Progenitor cell of endocrine pancreas (in vitro differentiated cells): ENCODE results near the gene TMEM42. TPM values are rescaled to one million over a fixed set of nuclear protein-coding genes. Genes with fewer than 3 reads are reported as not detected.

Experiments used
- DNase-seq: peaks from one replicate; pipeline ENCODE4 v3.0.0; 2021; ENCODE audit warnings: low spot score; ENCODE audit not compliant: unreplicated experiment
- H3K27ac Mint-ChIP-seq: 2 replicates; pipeline ENCODE4 v1.8.0; 2021; ENCODE audit warnings: mild to moderate bottlenecking, moderate library complexity, mixed read lengths
- H3K27me3 Mint-ChIP-seq: 2 replicates; pipeline ENCODE4 v1.8.0; 2021; ENCODE audit warnings: mixed read lengths
- H3K36me3 Mint-ChIP-seq: 2 replicates; pipeline ENCODE4 v1.8.0; 2022; ENCODE audit warnings: mixed read lengths; ENCODE audit not compliant: insufficient read depth
- H3K4me1 Mint-ChIP-seq: 2 replicates; pipeline ENCODE4 v1.8.0; 2021; ENCODE audit warnings: low read depth, mixed read lengths
- H3K4me3 Mint-ChIP-seq: 2 replicates; pipeline ENCODE4 v1.8.0; 2021; ENCODE audit warnings: low read depth, mild to moderate bottlenecking, moderate library complexity, mixed read lengths
- H3K9me3 Mint-ChIP-seq: 2 replicates; pipeline ENCODE4 v1.8.0; 2021; ENCODE audit warnings: low read depth, mixed read lengths
- total RNA-seq: library from RNA; stranded (reverse); gene quantifications from 2 replicates; pipeline ENCODE4 v1.2.1, GENCODE V29; 2021
- TF ChIP-seq, protein P1 (sequence below): fragments of 200-600 bp; sonication (generic); IDR thresholded peaks from one replicate; pipeline ENCODE4 v1.5.0; 2021; ENCODE audit warnings: antibody characterized with exemption, mild to moderate bottlenecking; ENCODE audit not compliant: unreplicated experiment

TMEM42 gene
- total RNA-seq, 1 donor from 2014 or later, result 13.4 TPM

DNA sequence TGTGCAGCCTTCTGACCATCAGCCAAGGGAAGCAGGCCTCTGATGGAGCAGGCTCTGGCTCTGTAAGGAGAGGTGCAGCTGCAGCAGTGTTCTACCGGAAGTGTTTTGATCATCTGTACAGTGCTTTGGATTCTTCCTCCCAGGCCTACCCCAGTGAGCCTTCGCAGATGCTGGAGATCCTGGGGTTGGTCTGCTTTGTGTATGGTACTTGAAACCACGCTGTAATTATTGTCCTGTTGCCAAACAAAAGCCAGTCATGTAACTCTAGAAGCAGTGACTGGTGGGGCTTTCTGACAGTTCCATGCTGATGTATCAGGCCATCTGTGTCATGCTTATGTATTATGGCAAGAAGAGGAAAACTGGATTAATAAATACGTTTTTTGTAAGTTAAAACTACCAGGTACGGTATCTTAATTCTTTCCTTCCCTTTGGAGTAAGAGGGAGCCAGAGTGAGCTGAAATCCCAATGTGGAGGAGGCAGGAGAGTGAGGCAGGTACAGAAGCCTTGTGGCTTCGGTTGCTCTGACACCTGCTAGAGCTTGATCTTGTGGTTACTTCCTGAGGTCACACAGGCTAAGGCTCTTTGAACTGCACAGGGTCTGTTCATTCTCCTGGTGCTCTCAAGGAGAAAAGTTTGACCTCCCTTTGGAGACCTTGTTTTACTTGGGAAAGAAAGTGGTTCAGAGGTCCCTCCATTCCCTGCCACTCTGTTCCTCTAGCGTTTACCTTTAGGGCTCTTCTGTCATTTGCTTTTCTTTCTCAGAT lies 3.7 kb downstream of the TMEM42 start:
- peaks cover 8% of the 10 kb centered on the region for H3K4me1 Mint-ChIP-seq
- TF ChIP-seq, protein P1, sequence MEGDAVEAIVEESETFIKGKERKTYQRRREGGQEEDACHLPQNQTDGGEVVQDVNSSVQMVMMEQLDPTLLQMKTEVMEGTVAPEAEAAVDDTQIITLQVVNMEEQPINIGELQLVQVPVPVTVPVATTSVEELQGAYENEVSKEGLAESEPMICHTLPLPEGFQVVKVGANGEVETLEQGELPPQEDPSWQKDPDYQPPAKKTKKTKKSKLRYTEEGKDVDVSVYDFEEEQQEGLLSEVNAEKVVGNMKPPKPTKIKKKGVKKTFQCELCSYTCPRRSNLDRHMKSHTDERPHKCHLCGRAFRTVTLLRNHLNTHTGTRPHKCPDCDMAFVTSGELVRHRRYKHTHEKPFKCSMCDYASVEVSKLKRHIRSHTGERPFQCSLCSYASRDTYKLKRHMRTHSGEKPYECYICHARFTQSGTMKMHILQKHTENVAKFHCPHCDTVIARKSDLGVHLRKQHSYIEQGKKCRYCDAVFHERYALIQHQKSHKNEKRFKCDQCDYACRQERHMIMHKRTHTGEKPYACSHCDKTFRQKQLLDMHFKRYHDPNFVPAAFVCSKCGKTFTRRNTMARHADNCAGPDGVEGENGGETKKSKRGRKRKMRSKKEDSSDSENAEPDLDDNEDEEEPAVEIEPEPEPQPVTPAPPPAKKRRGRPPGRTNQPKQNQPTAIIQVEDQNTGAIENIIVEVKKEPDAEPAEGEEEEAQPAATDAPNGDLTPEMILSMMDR, result no peak
- no peak overlapping the region for H3K4me3 Mint-ChIP-seq
- DNase-seq, result no peak
- H3K27me3 Mint-ChIP-seq, result no peaks in the 10 kb centered on the region
- H3K36me3 Mint-ChIP-seq, result peaks cover 10% of the 10 kb centered on the region
- H3K27ac Mint-ChIP-seq, result no peak overlapping the region
- no peaks in the 10 kb centered on the region for H3K9me3 Mint-ChIP-seq

DNA sequence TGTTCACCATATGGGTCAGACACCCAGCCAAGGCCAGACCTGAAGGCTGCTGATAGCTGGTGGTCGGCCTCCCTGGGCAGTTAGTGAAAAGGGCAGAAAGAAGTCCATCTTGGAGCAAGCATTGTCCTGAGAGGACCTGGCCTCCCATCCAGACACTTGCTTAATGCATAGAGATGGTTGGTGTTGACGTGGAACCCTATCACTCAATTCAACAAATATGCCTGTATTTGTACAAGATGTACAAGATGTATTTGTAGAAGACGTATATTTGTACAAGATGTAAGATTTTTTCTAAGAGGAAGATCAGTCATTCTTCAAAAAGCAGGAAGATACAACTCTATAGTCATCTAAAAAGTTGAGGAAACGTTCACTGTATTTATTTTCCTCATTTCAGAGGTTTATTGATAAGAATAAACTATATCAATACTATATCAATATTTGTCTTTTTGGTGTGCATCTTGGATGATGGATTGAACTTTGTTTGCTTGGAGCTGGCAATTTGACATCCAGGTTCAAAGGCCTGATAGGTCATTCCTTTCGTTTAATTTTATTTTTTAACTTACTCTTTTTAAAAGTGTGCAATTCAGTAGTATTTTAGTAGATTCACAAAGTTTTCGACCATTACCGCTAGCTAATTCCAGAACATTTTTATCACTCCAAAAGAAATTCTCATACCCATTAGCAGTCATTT lies 5.9 kb downstream of the TMEM42 start:
- no peak for DNase-seq
- peaks cover 10% of the 10 kb centered on the region for H3K36me3 Mint-ChIP-seq
- no peak overlapping the region for H3K27ac Mint-ChIP-seq
- no peaks in the 10 kb centered on the region for H3K27me3 Mint-ChIP-seq
- TF ChIP-seq, protein P1, result no peak
- H3K4me1 Mint-ChIP-seq, result peaks cover 5% of the 10 kb centered on the region
- H3K4me3 Mint-ChIP-seq, result no peak overlapping the region
- H3K9me3 Mint-ChIP-seq, result no peaks in the 10 kb centered on the region

DNA sequence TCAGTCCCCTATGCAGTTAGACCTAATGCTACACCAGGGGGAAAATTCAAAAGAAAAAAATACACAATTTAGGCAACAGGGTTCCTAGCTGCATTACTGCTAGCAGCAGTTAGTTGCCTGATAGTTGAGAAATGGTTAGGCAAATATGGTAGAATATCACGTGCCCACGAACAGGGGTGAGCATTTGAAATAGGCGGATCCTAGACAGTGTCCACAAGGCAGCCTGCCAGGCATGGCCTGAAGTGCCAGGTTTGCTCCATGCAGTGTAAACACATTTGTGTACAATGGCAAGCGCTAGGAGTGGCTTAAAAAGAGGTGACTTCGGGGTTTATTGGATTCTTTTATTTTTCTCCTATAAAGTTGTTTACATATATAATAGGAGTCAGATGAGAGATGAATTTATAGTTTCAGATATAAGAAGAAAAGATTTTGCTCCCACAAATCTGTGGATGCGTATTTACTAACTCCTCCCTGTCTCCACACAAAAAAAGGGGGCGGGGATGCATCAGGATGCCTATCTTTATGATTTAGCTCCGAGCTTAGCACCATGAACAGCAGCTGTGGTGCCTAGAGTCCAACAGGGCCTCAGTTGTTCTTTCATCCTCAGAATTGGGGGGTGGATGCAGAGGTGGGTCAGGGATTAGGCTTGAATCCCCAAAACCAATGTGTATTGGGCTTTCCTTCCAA lies 8.8 kb downstream of the TMEM42 start:
- Mint-ChIP-seq H3K9me3 (no peaks in the 10 kb centered on the region), H3K36me3 (peaks cover 10% of the 10 kb centered on the region), H3K4me1 (peaks cover 2% of the 10 kb centered on the region), H3K27me3 (no peaks in the 10 kb centered on the region), H3K4me3 (no peak overlapping the region), H3K27ac (no peak overlapping the region)
- TF ChIP-seq, protein P1, result no peak
- DNase-seq, result no peak

DNA sequence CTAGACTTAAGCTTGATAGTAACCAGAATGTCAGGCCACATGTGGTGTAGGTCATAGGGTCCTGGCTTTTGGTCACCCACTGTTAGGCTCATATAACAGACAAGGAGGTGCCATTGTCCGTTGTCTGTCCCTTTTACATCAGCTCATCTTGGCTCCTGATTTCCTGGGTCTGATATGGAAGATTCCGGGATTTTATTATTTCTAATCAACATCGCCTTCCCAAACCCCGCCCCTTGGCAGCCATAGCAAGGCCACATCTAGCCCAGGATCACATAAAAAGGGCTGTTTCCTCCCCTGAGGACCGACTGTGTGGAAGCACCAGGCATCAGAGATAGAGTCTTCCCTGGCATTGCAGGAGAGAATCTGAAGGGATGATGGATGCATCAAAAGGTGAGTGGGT lies 12.6 kb downstream of the TMEM42 start, which contains the start of gene TGM4:
TGM4 (plus strand) TSS at position 301 of the 400 bp plus-strand sequence; CDS start at position 372, 71 bp downstream.
- TF ChIP-seq, protein P1, result no peak
- no peaks in the 10 kb centered on the region for H3K36me3 Mint-ChIP-seq
- H3K9me3 Mint-ChIP-seq, result no peaks in the 10 kb centered on the region
- no peak within 1 kb of the TSS for H3K4me3 Mint-ChIP-seq
- no peak for DNase-seq
- H3K4me1 Mint-ChIP-seq, result peaks cover 2% of the 10 kb centered on the region
- H3K27me3 Mint-ChIP-seq, result peaks cover 9% of the 10 kb centered on the region
- no peak within 1 kb of the TSS for H3K27ac Mint-ChIP-seq

DNA sequence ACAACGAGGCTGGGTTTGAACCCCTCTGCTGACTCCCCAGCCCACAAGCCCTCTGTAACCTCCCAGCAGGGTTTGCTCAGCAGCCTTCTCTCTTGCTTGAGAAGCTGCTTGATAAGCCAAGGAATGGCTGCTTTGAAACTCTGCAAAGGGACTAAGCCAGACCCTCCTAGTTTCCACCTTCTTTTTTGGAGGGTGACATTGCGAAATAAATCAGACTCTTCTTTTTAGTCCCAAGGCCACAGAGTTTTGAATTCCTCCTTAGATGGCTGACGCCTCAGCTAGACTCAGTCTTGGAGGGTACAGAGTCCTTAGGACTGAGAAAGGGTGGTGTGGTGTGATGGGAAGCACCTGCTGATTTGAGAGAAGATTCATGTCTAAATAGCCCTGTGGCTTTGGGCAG lies 13.9 kb downstream of the TMEM42 start:
- Mint-ChIP-seq H3K9me3 (no peaks in the 10 kb centered on the region), H3K36me3 (no peaks in the 10 kb centered on the region), H3K27ac (no peak overlapping the region), H3K4me3 (no peak overlapping the region), H3K4me1 (no peaks in the 10 kb centered on the region), H3K27me3 (peaks cover 9% of the 10 kb centered on the region)
- no peak for DNase-seq
- TF ChIP-seq, protein P1, result no peak
